ENCODE measurements around the gene EVC. TPM values are rescaled to one million over a fixed set of nuclear protein-coding genes. Genes with fewer than 3 reads are reported as not detected.

The EVC gene
- total and polyA plus RNA-seq, 2 of the 8 experiments (the other 6 are each of a cell fraction or from before 2014, with no cell fraction given): 2.6 to 9.8 TPM

DNA sequence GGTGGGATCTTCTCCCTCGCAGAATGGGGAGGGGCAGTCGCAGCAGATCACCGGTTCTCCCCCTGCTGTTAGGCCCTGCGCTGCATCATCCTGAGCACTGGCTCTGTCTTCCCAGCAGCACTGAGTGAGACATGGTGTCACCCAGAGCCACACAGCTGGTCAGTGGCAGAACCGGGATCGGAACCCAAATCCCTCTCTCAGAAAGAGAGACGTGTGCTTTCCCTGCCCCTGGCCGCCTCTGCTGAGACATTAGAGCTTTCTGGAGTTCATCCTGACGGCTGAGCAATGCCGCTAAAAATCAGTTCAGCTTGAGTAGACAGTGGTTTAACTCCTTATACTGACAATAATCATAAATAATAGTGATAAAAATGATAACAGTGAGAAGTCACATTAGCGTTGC is 87.9 kb downstream of the EVC start (continued):
- TF ChIP-seq SIRT6 (IDR thresholded peaks at IDR 0.05; ENCODE audit: low read length) (no peak), CHD1 (IDR thresholded peaks at IDR 0.05; ENCODE audit: low read depth, low read length) (no peak), GABPA (IDR thresholded peaks at IDR 0.05; ENCODE audit: borderline replicate concordance, insufficient read depth, low read length) (no peak), CBX8 (IDR thresholded peaks at IDR 0.05; ENCODE audit: borderline replicate concordance, low read depth, low read length) (no peak), NANOG (IDR thresholded peaks at IDR 0.05; ENCODE audit: insufficient read depth, low read depth, low read length, poor library complexity, severe bottlenecking) (no peak), KDM1A (IDR thresholded peaks at IDR 0.05; ENCODE audit: borderline replicate concordance, low read length) (no peak)
- TF ChIP-seq, protein P1, sequence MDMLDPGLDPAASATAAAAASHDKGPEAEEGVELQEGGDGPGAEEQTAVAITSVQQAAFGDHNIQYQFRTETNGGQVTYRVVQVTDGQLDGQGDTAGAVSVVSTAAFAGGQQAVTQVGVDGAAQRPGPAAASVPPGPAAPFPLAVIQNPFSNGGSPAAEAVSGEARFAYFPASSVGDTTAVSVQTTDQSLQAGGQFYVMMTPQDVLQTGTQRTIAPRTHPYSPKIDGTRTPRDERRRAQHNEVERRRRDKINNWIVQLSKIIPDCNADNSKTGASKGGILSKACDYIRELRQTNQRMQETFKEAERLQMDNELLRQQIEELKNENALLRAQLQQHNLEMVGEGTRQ (IDR thresholded peaks at IDR 0.05; ENCODE audit: low read length): no peak
- TF ChIP-seq, protein P2, sequence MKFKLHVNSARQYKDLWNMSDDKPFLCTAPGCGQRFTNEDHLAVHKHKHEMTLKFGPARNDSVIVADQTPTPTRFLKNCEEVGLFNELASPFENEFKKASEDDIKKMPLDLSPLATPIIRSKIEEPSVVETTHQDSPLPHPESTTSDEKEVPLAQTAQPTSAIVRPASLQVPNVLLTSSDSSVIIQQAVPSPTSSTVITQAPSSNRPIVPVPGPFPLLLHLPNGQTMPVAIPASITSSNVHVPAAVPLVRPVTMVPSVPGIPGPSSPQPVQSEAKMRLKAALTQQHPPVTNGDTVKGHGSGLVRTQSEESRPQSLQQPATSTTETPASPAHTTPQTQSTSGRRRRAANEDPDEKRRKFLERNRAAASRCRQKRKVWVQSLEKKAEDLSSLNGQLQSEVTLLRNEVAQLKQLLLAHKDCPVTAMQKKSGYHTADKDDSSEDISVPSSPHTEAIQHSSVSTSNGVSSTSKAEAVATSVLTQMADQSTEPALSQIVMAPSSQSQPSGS (IDR thresholded peaks at IDR 0.05; ENCODE audit: low read length): no peak

Data from H1 (cell line).